ENCODE measurements around the gene MGAT4C. TPM values are rescaled to one million over a fixed set of nuclear protein-coding genes. Genes with fewer than 3 reads are reported as not detected.

Gene MGAT4C
- total and polyA plus RNA-seq, 12 donors: 0.20 to 12.2 (median 3.6) TPM

DNA sequence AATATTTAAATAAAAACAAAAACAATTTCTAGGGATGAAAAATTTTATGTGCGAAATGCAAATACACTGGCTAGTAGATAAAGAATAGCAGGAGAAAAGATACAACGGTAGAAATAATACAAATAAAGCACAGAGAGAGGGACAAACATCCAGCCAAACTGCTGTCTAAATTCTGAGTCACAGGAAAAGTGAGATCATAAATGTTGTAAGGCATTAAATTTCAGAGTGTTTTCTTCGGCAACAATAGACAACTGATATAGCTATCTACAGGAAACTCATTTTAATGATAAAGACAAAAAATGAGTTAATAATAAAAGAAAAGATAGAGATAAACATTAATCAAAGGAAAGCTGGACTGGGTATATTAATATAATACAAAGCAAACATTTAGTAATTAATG is 259.9 kb downstream of the MGAT4C start:
- Histone ChIP-seq H3K9me3 (peaks cover 0 to 53% (median 15%) of the 10 kb centered on the region in 11 donors), H3K4me1 (no peaks in the 10 kb centered on the region), H3K27me3 (no peaks in the 10 kb centered on the region), H3K4me3 (no peak overlapping the region), H3K27ac (no peak overlapping the region), H3K36me3 (no peaks in the 10 kb centered on the region)
- DNase-seq (no peak), ATAC-seq (no peak)
- WGBS, 2 donors: 53 to 63% methylated on average over 3 of the region's 3 CpGs
- intact Hi-C loops (cut with DNase I): no loop called here
- TF ChIP-seq, protein P1, sequence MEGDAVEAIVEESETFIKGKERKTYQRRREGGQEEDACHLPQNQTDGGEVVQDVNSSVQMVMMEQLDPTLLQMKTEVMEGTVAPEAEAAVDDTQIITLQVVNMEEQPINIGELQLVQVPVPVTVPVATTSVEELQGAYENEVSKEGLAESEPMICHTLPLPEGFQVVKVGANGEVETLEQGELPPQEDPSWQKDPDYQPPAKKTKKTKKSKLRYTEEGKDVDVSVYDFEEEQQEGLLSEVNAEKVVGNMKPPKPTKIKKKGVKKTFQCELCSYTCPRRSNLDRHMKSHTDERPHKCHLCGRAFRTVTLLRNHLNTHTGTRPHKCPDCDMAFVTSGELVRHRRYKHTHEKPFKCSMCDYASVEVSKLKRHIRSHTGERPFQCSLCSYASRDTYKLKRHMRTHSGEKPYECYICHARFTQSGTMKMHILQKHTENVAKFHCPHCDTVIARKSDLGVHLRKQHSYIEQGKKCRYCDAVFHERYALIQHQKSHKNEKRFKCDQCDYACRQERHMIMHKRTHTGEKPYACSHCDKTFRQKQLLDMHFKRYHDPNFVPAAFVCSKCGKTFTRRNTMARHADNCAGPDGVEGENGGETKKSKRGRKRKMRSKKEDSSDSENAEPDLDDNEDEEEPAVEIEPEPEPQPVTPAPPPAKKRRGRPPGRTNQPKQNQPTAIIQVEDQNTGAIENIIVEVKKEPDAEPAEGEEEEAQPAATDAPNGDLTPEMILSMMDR (IDR thresholded peaks at IDR 0.05): no peak

DNA sequence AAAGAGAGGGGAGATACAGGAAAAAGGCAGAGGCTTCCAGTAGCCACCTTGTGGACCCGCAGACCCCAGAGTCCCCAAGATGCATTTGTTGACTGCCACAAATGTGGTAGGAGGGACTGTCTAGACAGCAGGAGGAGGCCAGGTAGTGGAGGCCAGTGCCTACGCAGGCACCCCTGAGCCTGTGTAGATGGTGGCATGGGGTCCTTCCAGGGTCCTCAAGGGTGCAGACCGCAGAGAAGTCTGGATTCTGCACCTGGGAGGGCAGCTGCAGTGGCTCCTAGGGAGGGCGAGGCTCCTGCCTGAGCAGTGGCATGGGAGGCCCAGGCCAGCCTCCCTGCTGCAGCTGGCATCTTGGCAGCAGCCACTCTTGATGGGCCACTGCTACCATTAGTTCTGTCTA is 262.4 kb downstream of the MGAT4C start:
- intact Hi-C loops (cut with DNase I): no loop called here
- Histone ChIP-seq H3K9me3 (peaks cover 0 to 57% (median 19%) of the 10 kb centered on the region in 11 donors), H3K4me1 (no peaks in the 10 kb centered on the region), H3K27me3 (no peaks in the 10 kb centered on the region), H3K4me3 (no peak overlapping the region), H3K36me3 (no peaks in the 10 kb centered on the region), H3K27ac (no peak overlapping the region)
- TF ChIP-seq, protein P1 (IDR thresholded peaks at IDR 0.05): no peak
- WGBS, 2 donors: 87 to 93% methylated on average over 4 of the region's 4 CpGs
- ATAC-seq: no peak
- DNase-seq: no peak

DNA sequence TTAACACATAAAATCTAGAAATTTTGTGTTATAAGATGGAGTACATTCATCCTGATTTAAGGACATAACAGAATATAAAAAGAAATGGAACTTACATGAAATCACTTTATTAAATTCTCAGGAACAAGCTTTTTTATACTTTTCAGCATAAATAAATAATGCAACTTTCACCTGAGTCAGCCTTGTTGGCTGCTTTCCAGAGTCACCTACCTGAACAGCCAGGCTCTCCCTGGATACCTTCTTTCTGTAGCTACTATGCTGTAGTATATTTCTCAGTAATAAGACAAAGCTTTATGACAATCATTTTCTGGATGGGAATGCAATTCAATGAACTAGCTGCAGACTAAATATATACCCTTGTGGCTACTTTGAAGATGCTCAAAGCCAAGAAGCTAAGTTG is 270.2 kb downstream of the MGAT4C start:
- intact Hi-C loops (cut with DNase I): no loop called here
- Histone ChIP-seq H3K9me3 (peaks cover 0 to 4% (median 0%) of the 10 kb centered on the region in 11 donors), H3K4me3 (no peak overlapping the region), H3K4me1 (no peaks in the 10 kb centered on the region), H3K27me3 (no peaks in the 10 kb centered on the region), H3K27ac (no peak overlapping the region), H3K36me3 (no peaks in the 10 kb centered on the region)
- ATAC-seq (no peak), DNase-seq (no peak)
- TF ChIP-seq, protein P1 (IDR thresholded peaks at IDR 0.05): no peak

DNA sequence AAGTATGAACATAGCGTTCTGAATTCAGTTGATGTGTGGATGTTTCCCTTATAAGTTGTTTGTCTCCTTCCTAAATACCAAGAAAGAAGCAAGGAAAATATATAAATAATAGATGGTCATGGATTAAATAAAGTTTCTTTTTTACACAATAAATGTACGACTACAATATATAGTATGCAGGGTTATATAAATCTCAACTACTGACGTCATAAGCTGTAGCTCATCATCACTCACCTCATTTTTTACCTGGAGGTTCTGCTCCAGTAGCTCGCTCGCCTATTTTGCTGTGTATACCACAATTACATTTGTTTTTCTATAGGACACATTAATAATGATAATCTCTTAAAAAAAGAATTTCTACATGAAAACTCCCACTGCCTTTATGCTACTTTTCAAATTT is 272.6 kb downstream of the MGAT4C start:
- ATAC-seq (no peak), DNase-seq (no peak)
- H3K4me1 ChIP-seq: no peaks in the 10 kb centered on the region
- TF ChIP-seq, protein P1 (IDR thresholded peaks at IDR 0.05): no peak
- WGBS, 2 donors: 87 to 88% methylated on average over 5 of the region's 5 CpGs
- H3K36me3 ChIP-seq: no peaks in the 10 kb centered on the region
- intact Hi-C loops (cut with DNase I): no loop called here
- H3K27ac ChIP-seq: no peak overlapping the region
- H3K4me3 ChIP-seq: no peak overlapping the region
- H3K27me3 ChIP-seq: no peaks in the 10 kb centered on the region
- H3K9me3 ChIP-seq: no peaks in the 10 kb centered on the region

DNA sequence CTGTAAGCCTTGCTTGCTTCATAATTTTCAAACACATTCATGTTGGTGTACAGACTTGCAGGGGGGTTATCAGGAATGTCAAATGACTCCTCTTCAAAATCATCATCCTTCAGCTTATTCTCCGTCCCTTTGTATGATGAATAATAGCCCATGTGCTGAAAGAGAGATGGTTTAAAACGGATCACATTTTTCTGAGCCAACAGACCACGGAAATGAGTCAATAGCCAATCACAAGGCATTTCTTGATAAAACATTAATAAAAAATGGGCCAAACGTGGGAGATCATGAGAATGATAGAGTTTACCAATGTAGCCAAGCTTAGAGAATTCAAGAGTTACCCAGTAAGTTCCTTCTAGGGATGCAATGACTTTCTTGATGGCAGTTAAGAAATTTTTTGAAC is 276.6 kb downstream of the MGAT4C start:
- Histone ChIP-seq H3K4me1 (no peaks in the 10 kb centered on the region), H3K9me3 (no peaks in the 10 kb centered on the region), H3K4me3 (no peak overlapping the region), H3K27ac (no peak overlapping the region), H3K27me3 (no peaks in the 10 kb centered on the region), H3K36me3 (no peaks in the 10 kb centered on the region)
- 67 to 75% methylated on average over 4 of the region's 4 CpGs for WGBS, 2 donors
- ATAC-seq: no peak
- TF ChIP-seq, protein P1 (IDR thresholded peaks at IDR 0.05): no peak
- no peak for DNase-seq
- intact Hi-C loops (cut with DNase I): no loop called here

All from heart right ventricle (tissue), 16 donors.